ENCODE data around the gene PPP1R37.

The PPP1R37 gene

GRCh38 chr19:45166723-45167252 is 73.8 kb downstream of the PPP1R37 start:
- DNase-seq (ENCODE audit: low read depth in 4 of 4, low spot score in 1 of 4) = no peak

GRCh38 chr19:45168767-45169351 is 75.9 kb downstream of the PPP1R37 start:
- DNase-seq (ENCODE audit: low read depth in 4 of 4, low spot score in 1 of 4) = no peak

GRCh38 chr19:45169602-45170001 is 76.6 kb downstream of the PPP1R37 start:
- no peak for DNase-seq (ENCODE audit: low read depth in 4 of 4, low spot score in 1 of 4)

GRCh38 chr19:45170146-45171106 is 77.4 kb downstream of the PPP1R37 start:
- DNase-seq (ENCODE audit: low read depth in 4 of 4, low spot score in 1 of 4) = no peak

GRCh38 chr19:45171211-45171623 is 78.2 kb downstream of the PPP1R37 start:
- DNase-seq (ENCODE audit: low read depth in 4 of 4, low spot score in 1 of 4) = no peak

GRCh38 chr19:45172173-45172572 is 79.2 kb downstream of the PPP1R37 start:
- DNase-seq (ENCODE audit: low read depth in 4 of 4, low spot score in 1 of 4) = no peak

- DNase-seq (ENCODE audit: low read depth in 4 of 4, low spot score in 1 of 4) = no peak
Observed at GRCh38 chr19:45172611-45173208, 79.7 kb downstream of the PPP1R37 start.

GRCh38 chr19:45173816-45174215 is 80.8 kb downstream of the PPP1R37 start:
- DNase-seq (ENCODE audit: low read depth in 4 of 4, low spot score in 1 of 4) = no peak

GRCh38 chr19:45175515-45176345 is 82.8 kb downstream of the PPP1R37 start:
- no peak for DNase-seq (ENCODE audit: low read depth in 4 of 4, low spot score in 1 of 4)

GRCh38 chr19:45177817-45178261 is 84.9 kb downstream of the PPP1R37 start, which contains the start of gene TRAPPC6A:
Gene TRAPPC6A (minus strand): TSS chr19:45178237. CDS start chr19:45178218, 19 bp downstream.
- no peak for DNase-seq (ENCODE audit: low read depth in 4 of 4, low spot score in 1 of 4)

- DNase-seq (ENCODE audit: low read depth in 4 of 4, low spot score in 1 of 4) = peak; percentile 97 to 100 (median 100)
Observed at GRCh38 chr19:45178262-45179071, 85.5 kb downstream of the PPP1R37 start, which contains the start of gene BLOC1S3. Gene BLOC1S3 (plus strand): TSS chr19:45178784. CDS start chr19:45179297, 513 bp downstream.

GRCh38 chr19:45179072-45179891 is 86.3 kb downstream of the PPP1R37 start:
- DNase-seq (ENCODE audit: low read depth in 4 of 4, low spot score in 1 of 4) = peak in 2 of 4 experiments; percentile 19 to 34

GRCh38 chr19:45179892-45180370 is 87.0 kb downstream of the PPP1R37 start:
- DNase-seq (ENCODE audit: low read depth in 4 of 4, low spot score in 1 of 4) = no peak

GRCh38 chr19:45180936-45181335 is 88.0 kb downstream of the PPP1R37 start:
- DNase-seq (ENCODE audit: low read depth in 4 of 4, low spot score in 1 of 4) = no peak

- no peak for DNase-seq (ENCODE audit: low read depth in 4 of 4, low spot score in 1 of 4)
Observed at GRCh38 chr19:45182758-45183157, 89.8 kb downstream of the PPP1R37 start.

GRCh38 chr19:45184115-45184514 is 91.1 kb downstream of the PPP1R37 start:
- DNase-seq (ENCODE audit: low read depth in 4 of 4, low spot score in 1 of 4) = no peak

- DNase-seq (ENCODE audit: low read depth in 4 of 4, low spot score in 1 of 4) = no peak
Observed at GRCh38 chr19:45186509-45187334, 93.7 kb downstream of the PPP1R37 start.
